ENCODE measurements around the gene TLE2. TPM values are rescaled to one million over a fixed set of nuclear protein-coding genes. Genes with fewer than 3 reads are reported as not detected.
"Not testable (repeated sequence)": the region's sequence is repeated elsewhere in the genome, so short reads cannot be mapped to it uniquely, and the experiment has no call there.

The TLE2 gene
- total and polyA plus RNA-seq, 2 donors, result 2.0 to 16.8 TPM

DNA sequence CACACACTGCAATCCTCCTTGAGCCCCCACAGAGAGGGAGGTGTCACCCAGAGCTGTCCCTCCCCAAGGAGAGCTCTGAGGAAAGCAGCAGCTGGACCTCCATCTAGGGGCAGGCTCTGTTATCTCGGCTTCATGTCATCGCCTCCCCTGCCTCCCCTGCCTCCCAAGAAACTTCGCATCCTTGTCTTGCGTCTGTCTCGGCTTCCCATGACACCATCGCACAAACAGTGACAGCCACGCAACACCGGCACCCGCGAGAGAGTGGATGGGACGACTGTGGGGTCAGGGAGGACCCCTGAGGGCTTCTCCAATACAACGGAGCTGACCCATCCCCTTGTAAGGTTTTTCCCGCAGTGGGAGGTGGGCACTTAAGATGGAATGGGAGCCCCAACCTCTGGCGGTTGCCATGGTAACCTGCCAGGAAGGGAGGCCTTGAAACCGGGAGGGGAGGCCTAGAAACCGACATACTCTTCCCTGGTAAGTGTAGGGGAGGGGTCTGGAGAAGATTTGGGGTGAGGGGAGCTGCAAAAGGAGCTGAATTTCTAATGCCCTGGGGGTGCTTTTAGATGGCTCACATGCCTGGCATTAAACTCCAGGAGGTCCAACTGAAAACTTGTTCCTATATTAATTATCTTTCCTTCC lies 16.3 kb downstream of the TLE2 start:
- no peak overlapping the region for H3K4me3 ChIP-seq (ENCODE audit: low read length in 2 of 2)
- no peaks in the 10 kb centered on the region for H3K4me1 ChIP-seq (ENCODE audit: control insufficient read depth in 2 of 2, insufficient read depth in 2 of 2, low read length in 2 of 2)
- H3K9me3 ChIP-seq (ENCODE audit: control insufficient read depth in 2 of 2, insufficient read depth in 1 of 2, low read length in 1 of 2), result no peaks in the 10 kb centered on the region
- 92% methylated on average over 16 of the region's 16 CpGs for WGBS
- H3K36me3 ChIP-seq (ENCODE audit: control insufficient read depth in 2 of 2, insufficient read depth in 2 of 2, low read length in 1 of 2), result no peaks in the 10 kb centered on the region
- H3K27me3 ChIP-seq (ENCODE audit: control insufficient read depth in 2 of 2, insufficient read depth in 1 of 2, low read length in 1 of 2), result peaks cover 0 to 31% of the 10 kb centered on the region in 2 donors
- no peak overlapping the region for H3K27ac ChIP-seq (ENCODE audit: low read depth in 1 of 2, low read length in 1 of 2)
- no peak for DNase-seq (ENCODE audit: low read depth in 6 of 9, low spot score in 9 of 9)

DNA sequence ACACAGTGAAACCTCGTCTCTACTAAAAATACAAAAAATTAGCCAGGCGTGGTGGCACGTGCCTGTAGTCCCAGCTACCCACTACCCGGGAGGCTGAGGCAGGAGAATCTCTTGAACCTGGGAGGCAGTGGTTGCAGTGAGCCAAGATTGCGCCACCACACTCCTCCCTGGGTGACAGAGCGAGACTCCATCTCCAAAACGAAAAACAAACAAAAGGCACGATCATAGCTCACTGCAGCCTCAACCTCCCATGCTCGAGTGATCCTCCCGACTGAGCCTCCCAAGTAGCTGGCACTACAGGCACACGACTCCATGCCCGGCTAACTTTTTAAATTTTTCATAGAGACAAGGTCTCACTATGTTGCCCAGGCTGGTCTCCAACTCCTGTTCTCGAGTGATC lies 17.0 kb downstream of the TLE2 start:
- WGBS, result 93% methylated on average over 13 of the region's 13 CpGs
- H3K9me3 ChIP-seq (ENCODE audit: control insufficient read depth in 2 of 2, insufficient read depth in 1 of 2, low read length in 1 of 2); DNase-seq (ENCODE audit: low read depth in 6 of 9, low spot score in 9 of 9); H3K4me3 ChIP-seq (ENCODE audit: low read length in 2 of 2); H3K36me3 ChIP-seq (ENCODE audit: control insufficient read depth in 2 of 2, insufficient read depth in 2 of 2, low read length in 1 of 2); H3K4me1 ChIP-seq (ENCODE audit: control insufficient read depth in 2 of 2, insufficient read depth in 2 of 2, low read length in 2 of 2); H3K27ac ChIP-seq (ENCODE audit: low read depth in 1 of 2, low read length in 1 of 2): not testable (repeated sequence)
- H3K27me3 ChIP-seq (ENCODE audit: control insufficient read depth in 2 of 2, insufficient read depth in 1 of 2, low read length in 1 of 2), result peaks cover 0 to 34% of the 10 kb centered on the region in 2 donors

DNA sequence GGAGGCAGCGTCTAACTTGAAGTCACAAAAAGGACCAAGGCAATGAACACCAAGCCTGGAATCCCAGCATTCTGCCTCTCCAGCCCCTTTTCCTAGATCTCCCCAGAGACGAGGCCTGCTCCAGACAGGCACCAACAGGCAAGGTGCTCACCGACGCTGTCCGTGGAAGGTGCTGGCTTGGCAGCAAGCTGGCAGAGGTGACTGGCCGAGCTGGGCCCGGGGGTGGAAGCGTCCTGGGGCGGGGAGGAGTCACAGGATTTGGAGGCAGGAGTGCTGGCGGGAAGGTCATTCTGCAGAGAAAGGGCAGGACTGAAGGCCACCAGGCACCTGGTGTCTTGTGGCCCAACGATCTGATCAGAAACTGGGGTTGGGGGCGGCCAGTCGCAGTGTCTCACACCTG lies 18.2 kb downstream of the TLE2 start:
- peaks cover 0 to 44% of the 10 kb centered on the region in 2 donors for H3K27me3 ChIP-seq (ENCODE audit: control insufficient read depth in 2 of 2, insufficient read depth in 1 of 2, low read length in 1 of 2)
- WGBS, result 91% methylated on average over 13 of the region's 13 CpGs
- no peaks in the 10 kb centered on the region for H3K4me1 ChIP-seq (ENCODE audit: control insufficient read depth in 2 of 2, insufficient read depth in 2 of 2, low read length in 2 of 2)
- no peak overlapping the region for H3K27ac ChIP-seq (ENCODE audit: low read depth in 1 of 2, low read length in 1 of 2)
- DNase-seq (ENCODE audit: low read depth in 6 of 9, low spot score in 9 of 9), result no peak
- no peak overlapping the region for H3K4me3 ChIP-seq (ENCODE audit: low read length in 2 of 2)
- no peaks in the 10 kb centered on the region for H3K36me3 ChIP-seq (ENCODE audit: control insufficient read depth in 2 of 2, insufficient read depth in 2 of 2, low read length in 1 of 2)
- no peaks in the 10 kb centered on the region for H3K9me3 ChIP-seq (ENCODE audit: control insufficient read depth in 2 of 2, insufficient read depth in 1 of 2, low read length in 1 of 2)

DNA sequence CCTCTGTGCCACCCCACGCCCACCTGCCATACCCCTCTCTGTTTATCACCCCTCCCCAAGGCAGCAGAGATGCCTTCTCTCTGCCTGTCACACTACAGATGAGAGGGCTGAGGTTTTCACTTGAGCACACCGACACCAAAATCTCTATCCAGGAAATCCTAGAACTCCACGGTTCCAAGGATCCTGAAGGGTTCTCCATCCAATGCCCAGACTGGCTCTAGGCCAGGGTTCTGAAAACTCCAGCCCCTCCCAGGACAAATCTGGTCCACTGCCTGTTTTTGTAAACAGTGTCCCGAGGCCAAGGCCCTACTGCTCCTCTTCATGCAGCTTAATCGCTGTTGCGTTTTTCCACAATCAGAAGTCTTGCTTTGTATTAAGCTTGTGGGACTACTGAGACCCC lies 20.1 kb downstream of the TLE2 start:
- H3K27me3 ChIP-seq (ENCODE audit: control insufficient read depth in 2 of 2, insufficient read depth in 1 of 2, low read length in 1 of 2), result peaks cover 0 to 53% of the 10 kb centered on the region in 2 donors
- H3K4me1 ChIP-seq (ENCODE audit: control insufficient read depth in 2 of 2, insufficient read depth in 2 of 2, low read length in 2 of 2), result no peaks in the 10 kb centered on the region
- 92% methylated on average over 6 of the region's 6 CpGs for WGBS
- H3K36me3 ChIP-seq (ENCODE audit: control insufficient read depth in 2 of 2, insufficient read depth in 2 of 2, low read length in 1 of 2), result no peaks in the 10 kb centered on the region
- H3K9me3 ChIP-seq (ENCODE audit: control insufficient read depth in 2 of 2, insufficient read depth in 1 of 2, low read length in 1 of 2), result peaks cover 0 to 10% of the 10 kb centered on the region in 2 donors
- no peak overlapping the region for H3K4me3 ChIP-seq (ENCODE audit: low read length in 2 of 2)
- DNase-seq (ENCODE audit: low read depth in 6 of 9, low spot score in 9 of 9), result no peak
- H3K27ac ChIP-seq (ENCODE audit: low read depth in 1 of 2, low read length in 1 of 2), result no peak overlapping the region

DNA sequence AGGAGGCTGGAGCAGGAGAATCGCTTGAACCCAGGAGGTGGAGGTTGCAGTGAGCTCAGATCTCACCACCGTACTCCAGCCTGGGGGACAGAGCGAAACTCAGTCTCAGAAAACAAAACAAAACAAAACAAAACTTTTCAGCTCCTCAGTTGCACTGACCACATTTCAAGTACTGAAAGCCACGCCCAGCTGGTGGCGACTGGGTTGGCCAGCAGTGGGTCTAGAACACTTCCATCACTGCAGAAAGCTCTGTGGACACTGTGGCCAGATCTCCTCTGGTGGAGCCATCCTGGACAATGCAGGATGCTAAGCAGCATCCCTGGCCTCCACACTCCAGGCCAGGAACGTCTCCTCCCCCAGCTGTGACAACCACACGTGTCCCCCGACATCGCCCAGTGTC lies 21.1 kb downstream of the TLE2 start:
- no peaks in the 10 kb centered on the region for H3K36me3 ChIP-seq (ENCODE audit: control insufficient read depth in 2 of 2, insufficient read depth in 2 of 2, low read length in 1 of 2)
- H3K27ac ChIP-seq (ENCODE audit: low read depth in 1 of 2, low read length in 1 of 2), result no peak overlapping the region
- H3K4me3 ChIP-seq (ENCODE audit: low read length in 2 of 2), result no peak overlapping the region
- H3K9me3 ChIP-seq (ENCODE audit: control insufficient read depth in 2 of 2, insufficient read depth in 1 of 2, low read length in 1 of 2), result peaks cover 0 to 10% of the 10 kb centered on the region in 2 donors
- H3K4me1 ChIP-seq (ENCODE audit: control insufficient read depth in 2 of 2, insufficient read depth in 2 of 2, low read length in 2 of 2), result no peaks in the 10 kb centered on the region
- no peak for DNase-seq (ENCODE audit: low read depth in 6 of 9, low spot score in 9 of 9)
- H3K27me3 ChIP-seq (ENCODE audit: control insufficient read depth in 2 of 2, insufficient read depth in 1 of 2, low read length in 1 of 2), result peaks cover 0 to 50% of the 10 kb centered on the region in 2 donors
- 95% methylated on average over 9 of the region's 9 CpGs for WGBS

DNA sequence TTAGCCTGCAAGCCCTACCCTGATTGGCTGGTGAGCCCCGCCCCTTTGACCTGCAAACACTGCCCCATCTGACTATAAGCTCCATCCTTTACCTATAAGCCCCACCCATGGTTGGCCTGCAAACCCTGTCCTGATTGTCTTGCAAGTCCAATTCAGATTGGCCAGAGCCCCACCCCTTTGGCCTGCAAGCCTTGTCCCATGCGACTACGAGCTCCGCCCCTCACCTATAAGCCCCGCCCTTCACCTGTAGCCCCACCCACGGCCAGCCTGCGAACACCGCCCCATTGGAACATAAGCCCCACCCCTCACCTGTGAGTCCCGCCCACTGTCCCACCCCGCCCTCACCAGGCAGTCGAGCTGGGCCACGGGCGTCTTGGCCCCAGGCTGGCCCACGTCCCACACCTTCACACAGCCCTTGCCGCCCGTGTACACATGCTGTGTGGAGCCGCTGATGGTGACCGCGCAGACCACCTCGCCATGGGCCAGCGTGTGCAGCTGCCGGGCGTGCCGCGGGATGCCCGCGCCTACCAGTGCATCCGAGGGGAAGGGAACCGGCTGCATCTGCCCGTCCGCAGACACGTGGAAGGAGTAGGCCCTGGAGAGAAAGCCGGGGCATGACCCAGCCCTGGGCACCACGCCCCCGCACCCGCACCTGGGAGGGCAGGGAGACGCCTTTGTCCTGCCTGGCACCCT lies 22.9 kb downstream of the TLE2 start:
- Histone ChIP-seq H3K36me3 (ENCODE audit: control insufficient read depth in 2 of 2, insufficient read depth in 2 of 2, low read length in 1 of 2) (no peaks in the 10 kb centered on the region), H3K4me1 (ENCODE audit: control insufficient read depth in 2 of 2, insufficient read depth in 2 of 2, low read length in 2 of 2) (no peaks in the 10 kb centered on the region), H3K27ac (ENCODE audit: low read depth in 1 of 2, low read length in 1 of 2) (no peak overlapping the region), H3K4me3 (ENCODE audit: low read length in 2 of 2) (no peak overlapping the region), H3K9me3 (ENCODE audit: control insufficient read depth in 2 of 2, insufficient read depth in 1 of 2, low read length in 1 of 2) (peaks cover 0 to 10% of the 10 kb centered on the region in 2 donors), H3K27me3 (ENCODE audit: control insufficient read depth in 2 of 2, insufficient read depth in 1 of 2, low read length in 1 of 2) (peaks cover 0 to 42% of the 10 kb centered on the region in 2 donors)
- WGBS, result 76% methylated on average over 37 of the region's 37 CpGs
- DNase-seq (ENCODE audit: low read depth in 6 of 9, low spot score in 9 of 9), result no peak

DNA sequence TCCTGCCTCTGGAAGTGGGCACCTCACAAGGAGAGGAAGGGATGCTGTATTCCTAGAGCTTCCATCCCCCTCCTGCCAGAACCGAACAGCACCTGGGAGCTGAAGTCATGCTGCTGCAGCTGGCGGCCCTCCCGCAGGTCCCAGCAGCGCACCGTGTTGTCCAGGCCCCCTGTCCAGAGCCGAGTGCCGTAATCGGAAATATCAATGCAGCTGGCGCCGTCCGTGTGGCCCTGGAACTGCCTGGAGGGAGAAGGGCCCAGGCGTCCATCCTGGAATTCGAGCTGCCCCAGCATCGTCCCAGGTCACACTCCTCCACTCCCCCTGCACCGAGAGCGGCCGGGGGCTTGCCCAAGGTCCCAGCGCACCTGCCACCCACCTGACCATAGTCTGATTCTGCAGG lies 23.7 kb downstream of the TLE2 start:
- WGBS, result 94% methylated on average over 18 of the region's 18 CpGs
- Histone ChIP-seq H3K36me3 (ENCODE audit: control insufficient read depth in 2 of 2, insufficient read depth in 2 of 2, low read length in 1 of 2) (no peaks in the 10 kb centered on the region), H3K27ac (ENCODE audit: low read depth in 1 of 2, low read length in 1 of 2) (no peak overlapping the region), H3K9me3 (ENCODE audit: control insufficient read depth in 2 of 2, insufficient read depth in 1 of 2, low read length in 1 of 2) (peaks cover 0 to 10% of the 10 kb centered on the region in 2 donors), H3K27me3 (ENCODE audit: control insufficient read depth in 2 of 2, insufficient read depth in 1 of 2, low read length in 1 of 2) (peaks cover 0 to 37% of the 10 kb centered on the region in 2 donors), H3K4me3 (ENCODE audit: low read length in 2 of 2) (no peak overlapping the region), H3K4me1 (ENCODE audit: control insufficient read depth in 2 of 2, insufficient read depth in 2 of 2, low read length in 2 of 2) (no peaks in the 10 kb centered on the region)
- DNase-seq (ENCODE audit: low read depth in 6 of 9, low spot score in 9 of 9), result no peak

DNA sequence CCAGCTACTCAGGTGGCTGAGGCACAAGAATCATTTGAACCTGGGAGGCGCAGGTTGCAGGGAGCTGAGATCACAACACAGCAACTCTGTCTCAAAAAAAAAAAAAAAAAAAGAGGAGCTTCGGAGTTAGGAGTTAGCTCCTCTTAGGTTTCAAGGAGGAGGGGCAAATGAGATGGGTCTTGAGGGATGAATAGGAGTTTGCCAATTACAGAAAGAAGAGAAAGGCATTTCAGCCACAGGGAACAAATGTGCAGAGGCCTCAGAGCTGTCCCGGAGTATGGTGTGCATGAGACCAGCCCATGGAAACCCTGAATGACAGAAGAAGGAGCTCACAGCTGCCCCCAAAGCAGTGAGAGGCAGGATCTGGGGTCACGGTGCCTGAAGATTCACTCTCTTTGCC lies 24.6 kb downstream of the TLE2 start:
- Histone ChIP-seq H3K4me1 (ENCODE audit: control insufficient read depth in 2 of 2, insufficient read depth in 2 of 2, low read length in 2 of 2) (no peaks in the 10 kb centered on the region), H3K9me3 (ENCODE audit: control insufficient read depth in 2 of 2, insufficient read depth in 1 of 2, low read length in 1 of 2) (peaks cover 0 to 10% of the 10 kb centered on the region in 2 donors), H3K27me3 (ENCODE audit: control insufficient read depth in 2 of 2, insufficient read depth in 1 of 2, low read length in 1 of 2) (peaks cover 0 to 37% of the 10 kb centered on the region in 2 donors), H3K4me3 (ENCODE audit: low read length in 2 of 2) (no peak overlapping the region), H3K36me3 (ENCODE audit: control insufficient read depth in 2 of 2, insufficient read depth in 2 of 2, low read length in 1 of 2) (no peaks in the 10 kb centered on the region), H3K27ac (ENCODE audit: low read depth in 1 of 2, low read length in 1 of 2) (no peak overlapping the region)
- WGBS, result 74% methylated on average over 4 of the region's 4 CpGs
- DNase-seq (ENCODE audit: low read depth in 6 of 9, low spot score in 9 of 9), result no peak

DNA sequence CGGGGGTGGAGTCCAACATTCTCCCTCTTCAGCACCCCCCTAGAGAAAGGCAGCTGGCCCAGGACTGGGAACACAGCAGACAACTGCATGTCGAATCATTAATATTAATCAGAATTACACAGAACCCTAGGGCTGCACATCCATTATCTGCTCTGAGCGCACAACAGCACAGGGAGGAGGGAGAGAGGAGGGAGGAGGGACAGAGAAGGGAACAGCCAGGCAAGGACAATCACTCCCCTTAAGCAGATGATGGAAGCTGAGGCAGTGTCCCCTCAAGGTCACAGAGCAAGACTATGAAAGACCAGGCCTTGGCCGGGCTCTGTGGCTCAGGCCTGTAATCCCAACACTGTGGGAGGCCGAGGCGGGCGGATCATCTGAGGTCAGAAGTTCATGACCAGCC lies 26.0 kb downstream of the TLE2 start:
- DNase-seq (ENCODE audit: low read depth in 6 of 9, low spot score in 9 of 9), result no peak
- peaks cover 0 to 16% of the 10 kb centered on the region in 2 donors for H3K9me3 ChIP-seq (ENCODE audit: control insufficient read depth in 2 of 2, insufficient read depth in 1 of 2, low read length in 1 of 2)
- 98% methylated on average over 7 of the region's 7 CpGs for WGBS
- peaks cover 0 to 33% of the 10 kb centered on the region in 2 donors for H3K27me3 ChIP-seq (ENCODE audit: control insufficient read depth in 2 of 2, insufficient read depth in 1 of 2, low read length in 1 of 2)
- no peaks in the 10 kb centered on the region for H3K36me3 ChIP-seq (ENCODE audit: control insufficient read depth in 2 of 2, insufficient read depth in 2 of 2, low read length in 1 of 2)
- H3K4me1 ChIP-seq (ENCODE audit: control insufficient read depth in 2 of 2, insufficient read depth in 2 of 2, low read length in 2 of 2), result no peaks in the 10 kb centered on the region
- H3K4me3 ChIP-seq (ENCODE audit: low read length in 2 of 2), result no peak overlapping the region
- H3K27ac ChIP-seq (ENCODE audit: low read depth in 1 of 2, low read length in 1 of 2), result no peak overlapping the region

All from thymus (tissue), 11 donors.